Posterior cingulate gyrus (tissue), 11 donors: ENCODE results near the gene MYL6B.
"Not testable (repeated sequence)": the region's sequence is repeated elsewhere in the genome, so short reads cannot be mapped to it uniquely, and the experiment has no call there.

Experiments used
- DNase-seq, 10 donors: peaks; one replicate each; pipeline versions ENCODE4 v3.0.0 to v3.0.0-alpha.2; 2020 to 2021; ENCODE audit warnings: mixed read lengths in 3 of 10
- intact Hi-C: fragments of 100-400 bp; cut with DNase I; formaldehyde crosslinking; loops from one replicate; pipeline ENCODE4 v1.15.1; 2023

MYL6B gene

GRCh38 chr12:56152132-56152755 lies at the start of gene MYL6B:
Gene MYL6B (plus strand): TSS chr12:56152587. CDS start chr12:56153919, 1,332 bp downstream.
- peak; percentile 89 to 99 (median 94) for DNase-seq
- intact Hi-C loops = loop anchor here (5.0 kb wide), 1 partner anchor 35 kb away; the partner anchor contains the start of genes RPL41 and ZC3H10

DNA sequence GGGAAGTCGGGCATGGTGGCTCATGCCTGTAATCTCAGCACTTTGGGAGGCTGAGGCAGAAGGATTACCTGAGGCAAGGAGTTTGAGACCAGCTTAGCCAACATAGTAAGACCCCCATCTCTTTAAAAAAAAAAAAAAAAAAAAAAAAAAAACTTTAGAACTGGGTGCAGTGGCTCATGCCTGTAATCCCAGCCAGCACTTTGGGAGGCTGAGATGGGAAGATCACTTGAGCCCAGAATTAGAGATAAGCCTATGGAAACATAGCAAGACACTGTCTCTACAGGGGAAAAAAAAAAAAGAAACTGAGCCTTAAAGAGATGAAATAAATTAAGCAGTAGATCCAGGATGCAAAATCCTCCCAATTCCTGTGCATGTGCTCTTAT lies 49.7 kb upstream of the MYL6B start:
- DNase-seq = no peak
- intact Hi-C loops = loop anchor here (5.0 kb wide), 1 partner anchor 55 kb away; no protein-coding TSS in a partner anchor

- DNase-seq = no peak
- intact Hi-C loops = loop anchor here (5.0 kb wide), 1 partner anchor 56 kb away; no protein-coding TSS in a partner anchor
Measured at GRCh38 chr12:56103066-56103711, 49.2 kb upstream of the MYL6B start.

- intact Hi-C loops = loop anchor here (5.0 kb wide), 1 partner anchor 56 kb away; no protein-coding TSS in a partner anchor
- no peak for DNase-seq
Measured at GRCh38 chr12:56103823-56104108, 48.6 kb upstream of the MYL6B start.

DNA sequence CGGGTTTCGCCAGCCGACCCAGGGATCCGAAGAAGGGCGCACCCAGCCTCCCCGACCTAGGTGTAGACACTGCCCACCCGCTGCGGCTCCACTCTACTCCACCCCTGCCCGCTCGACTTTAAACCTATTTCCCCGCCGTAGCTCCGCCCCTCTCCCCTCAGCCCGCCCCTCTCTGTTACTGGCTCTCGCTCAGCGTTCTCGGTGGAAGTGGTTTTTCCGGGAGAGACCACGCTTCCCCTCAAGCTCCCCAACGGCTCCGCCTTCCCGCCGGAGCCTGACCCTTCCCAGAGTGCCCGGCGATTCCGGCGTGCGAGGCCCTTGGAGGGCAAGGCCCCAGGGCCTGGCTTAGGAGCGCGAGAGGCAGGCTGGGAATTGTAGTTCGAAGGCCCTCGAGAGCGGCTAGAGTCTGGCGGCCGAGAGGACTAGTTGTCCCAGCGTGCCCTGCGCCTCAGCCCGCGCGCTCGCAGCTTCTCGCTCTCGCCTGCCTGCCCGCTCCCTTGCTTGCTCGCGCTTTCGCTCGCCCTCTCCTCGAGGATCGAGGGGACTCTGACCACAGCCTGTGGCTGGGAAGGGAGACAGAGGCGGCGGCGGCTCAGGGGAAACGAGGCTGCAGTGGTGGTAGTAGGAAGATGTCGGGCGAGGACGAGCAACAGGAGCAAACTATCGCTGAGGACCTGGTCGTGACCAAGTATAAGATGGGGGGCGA lies 48.1 kb upstream of the MYL6B start, which contains the start of gene PA2G4:
TSS of gene PA2G4 (plus strand) at position 451 of the 706 bp plus-strand sequence. CDS start at position 630, 179 bp downstream.
- intact Hi-C loops = loop anchor here (5.0 kb wide), 1 partner anchor 57 kb away; no protein-coding TSS in a partner anchor

GRCh38 chr12:56104815-56105608 lies 47.4 kb upstream of the MYL6B start:
- peak in 2 of 10 donors; percentile 19 to 88 for DNase-seq
- intact Hi-C loops = loop anchor here (5.0 kb wide), 1 partner anchor 58 kb away; no protein-coding TSS in a partner anchor

More for the DNA sequence above, 48.1 kb upstream of the MYL6B start, which contains the start of gene PA2G4:
- DNase-seq = peak; percentile 93 to 100 (median 98)

DNA sequence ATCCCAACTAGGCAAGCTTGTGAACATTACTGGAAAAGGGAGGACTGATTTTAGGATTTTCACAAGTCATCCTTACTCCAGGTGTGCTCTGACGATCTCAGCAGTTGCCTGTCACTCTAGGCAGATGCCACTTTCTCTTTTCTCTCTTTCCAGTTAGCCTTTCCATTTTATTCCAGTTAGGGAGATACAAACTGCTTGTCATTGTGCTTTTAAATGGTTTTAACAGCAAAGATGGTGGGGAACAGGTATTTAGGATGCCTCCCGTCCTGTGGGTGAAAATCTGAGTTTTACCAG lies 46.8 kb upstream of the MYL6B start:
- no peak for DNase-seq
- intact Hi-C loops = no loop called here

- DNase-seq = no peak
- intact Hi-C loops = no loop called here
Measured at GRCh38 chr12:56107242-56107641, 45.1 kb upstream of the MYL6B start.

GRCh38 chr12:56110571-56110970 lies 41.8 kb upstream of the MYL6B start:
- intact Hi-C loops = no loop called here
- no peak for DNase-seq

DNA sequence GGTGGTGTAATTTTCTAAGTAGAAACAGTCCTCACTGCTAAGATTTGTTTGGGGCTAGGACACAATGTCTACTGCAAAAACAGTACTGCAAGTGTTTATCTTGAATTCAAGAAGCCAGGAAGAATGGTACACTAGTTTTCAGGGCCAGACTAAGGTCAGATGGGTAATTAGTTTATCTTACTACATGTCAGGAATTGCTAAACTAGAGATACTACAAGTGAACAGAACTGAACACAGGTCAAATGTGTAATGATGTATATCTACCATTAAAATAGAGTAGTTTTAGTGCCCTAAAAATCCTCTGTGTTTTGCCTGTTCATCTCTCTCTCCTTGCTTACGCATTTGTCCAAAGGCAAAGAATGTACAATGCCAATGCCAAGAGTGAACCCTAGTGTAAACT lies 38.3 kb upstream of the MYL6B start:
- no peak for DNase-seq
- intact Hi-C loops = no loop called here

DNA sequence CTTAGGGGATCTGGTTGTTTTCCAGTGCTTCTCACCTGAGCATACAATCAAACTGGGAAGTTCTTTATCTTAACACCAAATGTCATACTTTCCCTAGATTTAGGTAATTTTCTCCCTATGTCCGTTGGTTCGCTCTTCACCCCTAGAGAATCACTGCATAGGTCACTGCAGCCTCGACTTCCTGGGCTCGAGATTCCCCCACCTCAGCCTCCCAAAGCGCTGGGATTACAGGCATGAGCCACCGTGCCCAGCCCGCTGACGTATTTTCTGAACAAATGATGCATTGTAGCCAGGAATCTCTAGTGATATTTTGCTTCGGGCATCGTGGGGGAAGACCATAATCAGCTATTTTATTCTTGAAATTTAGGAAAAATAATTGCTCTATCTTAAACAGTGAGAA lies 37.1 kb upstream of the MYL6B start:
- intact Hi-C loops = loop anchor here (5.0 kb wide), 4 partner anchors 33 to 118 kb away; partner anchors contain the start of genes ERBB3, MYL6B, RPS26 and SUOX
- DNase-seq = peak in 1 of 10 donors; percentile 62

DNA sequence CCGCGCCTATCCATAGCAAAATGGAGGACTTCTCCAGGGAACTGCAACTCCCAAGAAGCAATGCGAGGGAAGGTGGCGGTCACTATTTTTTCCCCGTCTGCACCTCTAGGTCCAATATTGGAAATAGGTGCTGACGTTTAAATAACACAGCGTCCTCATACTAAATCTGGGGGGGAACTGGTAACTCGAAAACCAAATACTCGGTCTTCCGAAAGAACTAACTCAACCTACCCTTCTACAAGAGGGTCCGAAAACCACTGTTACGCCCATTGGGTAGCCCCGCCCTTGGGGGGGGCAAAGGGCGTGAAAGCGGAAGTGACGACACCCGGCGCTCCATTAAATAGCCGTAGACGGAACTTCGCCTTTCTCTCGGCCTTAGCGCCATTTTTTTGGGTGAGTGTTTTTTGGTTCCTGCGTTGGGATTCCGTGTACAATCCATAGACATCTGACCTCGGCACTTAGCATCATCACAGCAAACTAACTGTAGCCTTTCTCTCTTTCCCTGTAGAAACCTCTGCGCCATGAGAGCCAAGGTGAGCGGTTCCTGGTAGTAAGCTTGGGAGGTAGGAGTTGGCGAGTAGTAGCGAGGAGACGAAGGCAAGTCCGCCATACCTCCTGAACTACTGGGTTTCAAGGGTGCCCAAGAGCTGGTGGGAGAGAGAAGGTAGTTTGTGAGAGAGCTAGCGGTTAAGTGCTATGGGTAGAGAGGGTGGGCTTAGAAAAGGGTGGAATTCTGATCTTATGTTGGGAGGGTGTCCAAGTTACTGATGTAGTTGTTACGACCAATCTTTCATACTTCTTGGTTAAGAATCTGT lies 35.9 kb upstream of the MYL6B start, which contains the start of gene RPL41:
TSS of gene RPL41 (plus strand) at position 367 of the 815 bp plus-strand sequence.
- intact Hi-C loops = loop anchor here (5.0 kb wide), 4 partner anchors 34 to 119 kb away; partner anchors contain the start of genes ERBB3, MYL6B, RPS26 and SUOX
- peak; percentile 89 to 99 (median 96) for DNase-seq

- intact Hi-C loops = loop anchor here (5.0 kb wide), 4 partner anchors 35 to 120 kb away; partner anchors contain the start of genes ERBB3, MYL6B, RPS26 and SUOX
- not testable (repeated sequence) for DNase-seq
Measured at GRCh38 chr12:56117082-56117706, 35.2 kb upstream of the MYL6B start.

DNA sequence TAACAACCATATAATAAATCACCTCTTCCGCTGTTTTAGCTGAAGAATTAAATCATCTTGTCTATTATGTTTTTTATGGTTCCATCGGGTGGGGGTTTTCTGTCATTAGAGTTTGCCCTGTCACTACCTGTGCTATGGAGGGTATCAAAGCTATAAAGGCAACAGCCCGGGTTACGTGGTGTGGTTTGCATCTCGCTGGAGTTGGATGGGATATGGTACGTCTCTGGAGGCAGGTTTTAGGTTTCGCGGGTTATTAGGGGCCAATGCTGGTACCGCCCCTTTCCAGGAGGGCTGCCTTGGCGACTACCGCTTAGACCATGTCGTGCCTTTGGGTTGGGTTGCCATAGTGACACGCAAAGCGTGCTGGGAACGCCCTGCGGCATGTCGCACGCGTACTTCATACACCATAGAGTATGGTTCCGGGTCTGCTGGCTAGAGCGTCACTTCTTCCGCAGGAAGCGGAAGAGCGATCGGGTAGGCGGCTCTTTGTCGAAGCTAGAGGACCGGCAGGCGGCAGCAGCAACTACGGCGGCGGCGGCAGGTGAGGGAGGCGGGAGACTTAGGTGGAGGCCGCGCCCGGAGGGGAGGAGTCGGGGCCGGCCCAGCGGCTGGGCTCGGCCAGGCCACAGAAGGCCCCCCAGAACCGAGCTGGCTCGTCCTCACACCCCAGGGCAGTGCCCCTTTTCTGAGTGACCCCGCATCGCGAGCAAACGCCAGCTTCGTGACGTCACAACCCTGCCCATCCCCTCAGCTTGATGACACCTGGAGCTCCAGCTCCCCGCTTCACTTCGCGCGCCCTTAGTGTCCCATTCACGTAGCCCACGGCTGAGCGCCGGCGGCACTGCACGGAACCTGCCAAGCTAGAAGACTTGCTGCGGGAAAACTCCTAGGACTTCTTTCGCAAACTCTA lies 34.4 kb upstream of the MYL6B start, which contains the start of gene ZC3H10:
TSS of gene ZC3H10 (plus strand) at position 489 of the 910 bp plus-strand sequence. CDS start 2,297 bp downstream, outside the sequence.
- DNase-seq = peak; percentile 93 to 100 (median 96)
- intact Hi-C loops = loop anchor here (2.0 to 5.0 kb wide), 6 partner anchors 34 to 141 kb away; partner anchors contain the start of genes ANKRD52, ERBB3, MYL6B and RPS26

DNA sequence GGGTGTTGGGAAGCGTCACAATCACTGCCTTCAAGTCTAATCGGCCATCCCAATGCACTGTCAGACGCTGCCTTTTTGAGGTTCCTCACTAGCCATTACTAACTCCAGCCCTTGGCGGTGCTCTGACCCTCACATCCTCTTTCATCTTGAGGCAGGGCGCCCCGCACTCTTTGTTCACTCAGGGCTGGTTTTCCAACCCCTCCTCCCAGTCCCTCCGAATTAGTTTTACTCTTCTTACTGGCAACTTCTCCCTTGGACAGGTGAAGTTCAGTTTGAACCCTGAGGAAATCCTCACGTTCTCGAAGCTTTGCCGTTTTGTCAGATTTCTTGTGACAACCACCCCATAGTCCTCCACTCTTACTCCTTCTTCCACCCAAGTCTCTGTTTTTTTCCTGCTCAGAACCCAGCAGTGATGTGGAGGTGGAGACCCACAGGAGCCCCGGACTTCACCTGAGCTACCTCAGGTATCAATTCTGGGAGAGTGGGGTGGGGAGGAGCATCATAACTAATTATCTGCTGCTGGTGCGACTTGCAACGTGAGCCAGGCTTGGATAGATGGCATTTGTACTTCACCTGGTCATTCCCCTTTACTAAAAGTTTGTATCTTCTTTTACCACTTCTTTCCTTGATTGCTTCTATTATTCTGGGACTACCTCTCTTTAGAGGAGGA lies 33.6 kb upstream of the MYL6B start:
- no peak for DNase-seq
- intact Hi-C loops = loop anchor here (2.0 to 5.0 kb wide), 6 partner anchors 33 to 140 kb away; partner anchors contain the start of genes ANKRD52, ERBB3, MYL6B and RPS26

DNA sequence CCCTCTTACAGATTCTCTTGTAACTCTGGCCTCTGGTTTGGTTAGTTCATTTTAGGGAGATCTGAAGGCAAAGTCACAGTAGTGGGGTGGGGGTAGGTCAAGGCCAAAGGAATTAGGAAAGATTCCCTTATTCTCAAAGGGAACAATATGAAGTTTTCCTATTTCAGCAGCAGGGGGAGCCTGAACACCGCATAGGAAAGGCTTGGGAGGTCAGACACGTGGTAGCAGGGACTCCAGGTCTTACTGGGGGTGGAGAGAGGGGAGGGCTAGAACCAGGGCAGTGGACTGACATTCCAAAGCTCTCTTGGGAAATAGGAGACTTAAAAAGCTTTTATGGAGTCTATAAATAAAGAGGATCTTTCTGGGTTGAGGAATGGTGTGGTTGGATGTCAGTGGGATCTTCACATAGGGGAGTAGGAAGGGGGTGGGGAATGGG lies 33.0 kb upstream of the MYL6B start:
- intact Hi-C loops = loop anchor here (2.0 to 5.0 kb wide), 6 partner anchors 33 to 139 kb away; partner anchors contain the start of genes ANKRD52, ERBB3, MYL6B and RPS26
- DNase-seq = peak in 6 of 10 donors; percentile 35 to 88 (median 48)
